Endothelial cell of umbilical vein (primary cell): ENCODE data around the gene CD200R1L. TPM values are rescaled to one million over a fixed set of nuclear protein-coding genes. Genes with fewer than 3 reads are reported as not detected.

Experiments
- BruUV-seq: library from RNA; stranded (reverse); fragments of 400-500 nt; replicated peaks from 2 replicates; lab custom pipeline; 2021; lab: Mats Ljungman, UMichigan
- CTCF ChIA-PET: fragments of 300-600, 350-600 bp; sonication (Branson Sonifier 250); formaldehyde crosslinking; loops from one replicate; lab custom pipeline; 2021; ENCODE audit warnings: antibody characterized with exemption, inconsistent platforms; lab: Charles Lee
- POLR2A ChIA-PET: fragments of 300-600, 350-600 bp; sonication (Branson Sonifier 250); formaldehyde crosslinking; loops from one replicate; lab custom pipeline; 2021; ENCODE audit warnings: antibody characterized with exemption, inconsistent platforms; lab: Charles Lee
- DNase-seq: peaks from one replicate; pipeline ENCODE4 v3.0.0-alpha.2; 2011; ENCODE audit warnings: low read depth, low spot score
- FAIRE-seq: peaks from 2 replicates; lab custom pipeline; 2011; peaks lifted over from hg19 to GRCh38; lab: Jason Lieb, UNC
- H2AFZ ChIP-seq: 2 replicates; pipeline ENCODE4 v1.6.0; 2012; ENCODE audit warnings: low read depth, low read length, control low read depth, inconsistent platforms
- H3K27ac ChIP-seq: 2 replicates; pipeline ENCODE4 v1.5.1; 2011; ENCODE audit warnings: low read depth, mild to moderate bottlenecking, control low read depth, low read length, moderate library complexity; ENCODE audit not compliant: insufficient read depth
- H3K27me3 ChIP-seq, 2 experiments: 2 replicates each; pipeline versions ENCODE4 v1.6.0 to v1.6.1; 2011; ENCODE audit warnings: low read length in 2 of 2, mixed read lengths in 1 of 2; ENCODE audit not compliant: control insufficient read depth in 2 of 2, insufficient read depth in 2 of 2
- H3K36me3 ChIP-seq, 2 experiments: 2 replicates in 1 of 2; 3 replicates in 1 of 2; pipeline ENCODE4 v1.5.1; 2011; ENCODE audit warnings: low read length in 2 of 2, mild to moderate bottlenecking in 1 of 2, moderate library complexity in 1 of 2; ENCODE audit not compliant: control insufficient read depth in 2 of 2, insufficient read depth in 2 of 2; ENCODE audit errors: extremely low read depth in 1 of 2
- H3K4me1 ChIP-seq: 3 replicates; pipeline ENCODE4 v1.5.1; 2011; ENCODE audit warnings: mild to moderate bottlenecking, low read length; ENCODE audit not compliant: control insufficient read depth, insufficient read depth; ENCODE audit errors: extremely low read depth
- H3K4me2 ChIP-seq: 2 replicates; pipeline ENCODE4 v1.6.1; 2011; ENCODE audit warnings: low read length, control low read depth, mixed read lengths; ENCODE audit not compliant: insufficient read depth
- H3K4me3 ChIP-seq, 3 experiments: fragments of 200-600 bp in 1 of 3; sonication (generic), shearing (Covaris generic) in 1 of 3; replicated peaks in 1 of 3; 2 replicates each; pipeline ENCODE4 v1.5.1; 2011 to 2016; ENCODE audit warnings: control low read depth in 3 of 3, low read length in 3 of 3, mild to moderate bottlenecking in 2 of 3, inconsistent platforms in 1 of 3, low read depth in 1 of 3, moderate library complexity in 1 of 3; ENCODE audit not compliant: insufficient read depth in 1 of 3
- H3K79me2 ChIP-seq: 2 replicates; pipeline ENCODE4 v1.6.0; 2012; ENCODE audit warnings: low read length, inconsistent platforms; ENCODE audit not compliant: control insufficient read depth, insufficient read depth
- H3K9ac ChIP-seq: replicated peaks from 2 replicates; pipeline ENCODE3; 2011; ENCODE audit warnings: low read length, control low read depth; ENCODE audit not compliant: insufficient read depth; ENCODE audit errors: extremely low read depth
- H3K9me1 ChIP-seq: replicated peaks from 3 replicates; pipeline ENCODE4 v1.6.0; 2011; ENCODE audit warnings: mild to moderate bottlenecking, low read length; ENCODE audit not compliant: control insufficient read depth, insufficient read depth; ENCODE audit errors: extremely low read depth
- H3K9me3 ChIP-seq: replicated peaks from 2 replicates; pipeline ENCODE4 v1.5.1; 2012; ENCODE audit warnings: low read length, inconsistent platforms; ENCODE audit not compliant: control insufficient read depth, insufficient read depth
- H4K20me1 ChIP-seq: replicated peaks from 2 replicates; pipeline ENCODE3; 2011; ENCODE audit warnings: mild to moderate bottlenecking, low read length; ENCODE audit not compliant: control insufficient read depth, insufficient read depth; ENCODE audit errors: extremely low read depth
- EZH2 ChIP-seq: IDR thresholded peaks from 2 replicates; pipeline ENCODE4 v1.6.1; 2012; ENCODE audit warnings: borderline replicate concordance, low read depth, mild to moderate bottlenecking, moderate library complexity, low read length, inconsistent platforms; ENCODE audit not compliant: severe bottlenecking
- FOS ChIP-seq: IDR thresholded peaks from 2 replicates; pipeline ENCODE4 v1.6.1; 2011; ENCODE audit warnings: mild to moderate bottlenecking, low read length, moderate library complexity, borderline replicate concordance; ENCODE audit not compliant: insufficient read depth
- GATA2 ChIP-seq: IDR thresholded peaks from 2 replicates; pipeline ENCODE4 v1.7.0; 2011; ENCODE audit warnings: low read depth, mild to moderate bottlenecking, moderate library complexity, mixed read lengths, low read length; ENCODE audit not compliant: insufficient read length, insufficient read depth
- JUN ChIP-seq: IDR thresholded peaks from 2 replicates; pipeline ENCODE4 v1.6.1; 2011; ENCODE audit warnings: borderline replicate concordance, low read depth; ENCODE audit not compliant: insufficient read length, insufficient read depth
- MYC ChIP-seq: IDR thresholded peaks from one replicate; pipeline ENCODE4 v1.6.1; 2011; ENCODE audit warnings: mild to moderate bottlenecking, low read depth, low read length
- POLR2A ChIP-seq: IDR thresholded peaks from 2 replicates; pipeline ENCODE4 v1.6.1; 2012; ENCODE audit warnings: low read depth, mild to moderate bottlenecking, control low read depth, low read length
- POLR2AphosphoS5 ChIP-seq: IDR thresholded peaks from 2 replicates; pipeline ENCODE4 v1.6.1; 2012; ENCODE audit warnings: low read depth, mild to moderate bottlenecking, control low read depth, low read length, moderate library complexity; ENCODE audit not compliant: insufficient read depth
- dilution Hi-C: fragments of 300-500 bp; cut with MboI; formaldehyde crosslinking; loops from one replicate; pipeline ENCODE4 v1.15.0; 2019; ENCODE audit warnings: low sequenced_read_pairs; ENCODE audit not compliant: extremely low pct_ligation_motif_present
- intact Hi-C: fragments of 100-400 bp; cut with micrococcal nuclease; formaldehyde crosslinking; loops from one replicate; pipeline ENCODE4 v1.10.0; 2022
- polyA plus RNA-seq, 4 experiments: library from polyadenylated mRNA; depleted of rRNA in 3 of 4; stranded (reverse) in 3 of 4; unstranded in 1 of 4; fragments of >200 nt; gene quantifications; 2 replicates each; pipeline versions ENCODE4 v1.2.1 to v1.2.3, GENCODE V29; 2011 to 2012; ENCODE audit warnings: missing spikeins in 1 of 4
- total RNA-seq: library from RNA; stranded (reverse); gene quantifications from 2 replicates; pipeline ENCODE4 v1.2.3, GENCODE V29; 2021
- TF ChIP-seq, protein P1 (sequence below), 2 donors: IDR thresholded peaks; 1 replicate in 1 of 2; 2 replicates in 1 of 2; pipeline ENCODE4 v1.5.1; 2011; ENCODE audit warnings: low read length in 2 of 2, mild to moderate bottlenecking in 2 of 2, moderate library complexity in 2 of 2, control low read depth in 1 of 2, inconsistent platforms in 1 of 2, low read depth in 1 of 2; ENCODE audit not compliant: insufficient read depth in 1 of 2; ENCODE audit errors: extremely low read depth in 1 of 2
- TF ChIP-seq, protein P2 (sequence below): IDR thresholded peaks from 2 replicates; pipeline ENCODE4 v1.6.1; 2011; ENCODE audit not compliant: insufficient read depth, insufficient read length

CD200R1L gene
- total and polyA plus RNA-seq, 2 donors (not counting 3 experiments of a cell fraction or from before 2014, with no cell fraction given) = not detected

DNA sequence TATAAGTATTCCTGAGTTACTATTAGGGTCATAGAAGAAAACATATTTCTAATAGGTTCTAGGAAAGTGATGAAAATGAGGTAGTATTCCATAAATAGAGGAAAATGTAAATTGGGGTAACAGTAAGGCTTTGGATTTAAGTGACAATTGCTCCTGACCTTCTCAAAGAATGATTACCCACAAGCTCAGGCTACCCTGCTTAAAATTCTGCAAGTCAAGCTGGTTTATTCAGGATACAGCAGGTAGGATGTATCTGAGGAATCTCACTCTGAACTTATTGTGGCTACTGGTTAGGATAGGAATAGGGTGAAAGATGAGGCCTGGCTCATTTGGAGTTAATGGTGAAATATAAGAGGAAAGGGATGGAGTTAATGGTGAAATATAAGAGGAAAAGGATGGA is 67.7 kb downstream of the CD200R1L start:
- Histone ChIP-seq H2AFZ (no peak overlapping the region), H3K4me3 (no peak overlapping the region), H3K27ac (no peak overlapping the region), H3K4me2 (no peak overlapping the region), H3K9ac (no peak overlapping the region), H3K9me1 (no peaks in the 10 kb centered on the region), H3K36me3 (no peaks in the 10 kb centered on the region), H3K4me1 (no peaks in the 10 kb centered on the region), H4K20me1 (no peaks in the 10 kb centered on the region), H3K79me2 (no peaks in the 10 kb centered on the region), H3K9me3 (no peaks in the 10 kb centered on the region), H3K27me3 (no peaks in the 10 kb centered on the region)
- ChIA-PET CTCF (interaction anchor here (2.4 kb wide), 1 partner anchor 44 kb away, joined by 13 read pairs; no protein-coding TSS in a partner anchor), POLR2A (no interaction called here)
- DNase-seq (no peak), FAIRE-seq (no peak)
- dilution Hi-C loops = no loop called here
- TF ChIP-seq FOS = no peak
- TF ChIP-seq MYC = no peak
- no peak for TF ChIP-seq JUN
- no peak for TF ChIP-seq GATA2
- no peak for TF ChIP-seq EZH2
- TF ChIP-seq, protein P1, sequence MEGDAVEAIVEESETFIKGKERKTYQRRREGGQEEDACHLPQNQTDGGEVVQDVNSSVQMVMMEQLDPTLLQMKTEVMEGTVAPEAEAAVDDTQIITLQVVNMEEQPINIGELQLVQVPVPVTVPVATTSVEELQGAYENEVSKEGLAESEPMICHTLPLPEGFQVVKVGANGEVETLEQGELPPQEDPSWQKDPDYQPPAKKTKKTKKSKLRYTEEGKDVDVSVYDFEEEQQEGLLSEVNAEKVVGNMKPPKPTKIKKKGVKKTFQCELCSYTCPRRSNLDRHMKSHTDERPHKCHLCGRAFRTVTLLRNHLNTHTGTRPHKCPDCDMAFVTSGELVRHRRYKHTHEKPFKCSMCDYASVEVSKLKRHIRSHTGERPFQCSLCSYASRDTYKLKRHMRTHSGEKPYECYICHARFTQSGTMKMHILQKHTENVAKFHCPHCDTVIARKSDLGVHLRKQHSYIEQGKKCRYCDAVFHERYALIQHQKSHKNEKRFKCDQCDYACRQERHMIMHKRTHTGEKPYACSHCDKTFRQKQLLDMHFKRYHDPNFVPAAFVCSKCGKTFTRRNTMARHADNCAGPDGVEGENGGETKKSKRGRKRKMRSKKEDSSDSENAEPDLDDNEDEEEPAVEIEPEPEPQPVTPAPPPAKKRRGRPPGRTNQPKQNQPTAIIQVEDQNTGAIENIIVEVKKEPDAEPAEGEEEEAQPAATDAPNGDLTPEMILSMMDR (IDR thresholded peaks at IDR 0.05; ENCODE audit: extremely low read depth in 1 of 2, insufficient read depth in 1 of 2, low read depth in 1 of 2, low read length in 2 of 2) = no peak
- TF ChIP-seq, protein P2, sequence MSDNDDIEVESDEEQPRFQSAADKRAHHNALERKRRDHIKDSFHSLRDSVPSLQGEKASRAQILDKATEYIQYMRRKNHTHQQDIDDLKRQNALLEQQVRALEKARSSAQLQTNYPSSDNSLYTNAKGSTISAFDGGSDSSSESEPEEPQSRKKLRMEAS = no peak
- TF ChIP-seq POLR2AphosphoS5 = no peak
- TF ChIP-seq POLR2A = no peak
- no TSS peak for BruUV-seq
- intact Hi-C loops = no loop called here
